Heart right ventricle (tissue), 16 donors: Measurements from ENCODE around the gene ASB5. TPM values are rescaled to one million over a fixed set of nuclear protein-coding genes. Genes with fewer than 3 reads are reported as not detected.

Experiments used
- ATAC-seq, 8 donors: fragments of 200-7000 bp; cut with Tn5 transposase; one replicate each; pipeline ENCODE4 v1.9.1; 2020; ENCODE audit warnings: mild to moderate bottlenecking in 8 of 8, moderate library complexity in 8 of 8, moderate number of reproducible peaks in 1 of 8
- DNase-seq, 2 donors: peaks; one replicate each; pipeline ENCODE4 v3.0.0-alpha.2; 2020
- H3K27ac ChIP-seq, 10 donors: fragments of 200-600 bp; sonication (generic) in 2 of 10; one replicate each; pipeline versions ENCODE4 v1.5.0 to v1.8.0; 2020 to 2022; ENCODE audit warnings: mild to moderate bottlenecking in 3 of 10
- H3K27me3 ChIP-seq, 7 donors: fragments of 200-600 bp; one replicate each; pipeline ENCODE4 v1.8.0; 2021 to 2022; ENCODE audit warnings: mild to moderate bottlenecking in 2 of 7
- H3K36me3 ChIP-seq, 9 donors: fragments of 200-600 bp; sonication (generic) in 1 of 9; one replicate each; pipeline versions ENCODE4 v1.5.0 to v1.8.0; 2020 to 2022; ENCODE audit warnings: mild to moderate bottlenecking in 2 of 9
- H3K4me1 ChIP-seq, 9 donors: fragments of 200-600 bp; sonication (generic) in 1 of 9; one replicate each; pipeline versions ENCODE4 v1.5.0 to v1.8.0; 2020 to 2022; ENCODE audit warnings: mild to moderate bottlenecking in 4 of 9
- H3K4me3 ChIP-seq, 10 donors: fragments of 200-600 bp; sonication (generic) in 2 of 10; one replicate each; pipeline versions ENCODE4 v1.5.0 to v1.8.0; 2020 to 2022; ENCODE audit warnings: mild to moderate bottlenecking in 7 of 10, moderate library complexity in 2 of 10
- H3K9me3 ChIP-seq, 11 donors: fragments of 200-600 bp in 10 of 11; sonication (generic) in 2 of 11; one replicate each; pipeline versions ENCODE4 v1.5.0 to v1.8.0; 2013 to 2022; ENCODE audit warnings: mild to moderate bottlenecking in 2 of 11, control low read depth in 1 of 11, moderate library complexity in 1 of 11
- CTCF ChIP-seq, 9 donors: fragments of 200-600 bp; sonication (generic) in 2 of 9; IDR thresholded peaks; one replicate each; pipeline versions ENCODE4 v1.5.0 to v1.8.0; 2021 to 2022; ENCODE audit warnings: antibody characterized with exemption in 9 of 9, mild to moderate bottlenecking in 5 of 9, moderate library complexity in 1 of 9
- WGBS, 2 donors: extraction: QIAGEN DNeasy Blood & Tissue Kit; methylation state at CpG; one replicate each; pipeline ENCODE4 v1.1.7; 2013; ENCODE audit warnings: inconsistent platforms in 1 of 2; 5-methylcytosine and 5-hydroxymethylcytosine counted together
- intact Hi-C, 10 donors: fragments of 100-400 bp; cut with DNase I; formaldehyde crosslinking; loops; one replicate each; pipeline versions ENCODE4 v1.11.1 to v1.14.2; 2022
- polyA plus RNA-seq, 2 donors: library from polyadenylated mRNA; stranded (reverse); fragments of 200-250 nt; gene quantifications; one replicate each; pipeline ENCODE4 v1.2.3, GENCODE V29; 2013
- total RNA-seq, 10 donors: library from RNA; stranded (reverse); fragmentation: NEBNext Ultra II Directional in 3 of 10; extraction: Animal tissue kit (Norgen Biotek cat#: 25700) in 3 of 10; gene quantifications; one replicate each; pipeline versions ENCODE4 v1.2.1 to v1.2.4, GENCODE V29; 2021 to 2023
- donor health status: Arrhythmogenic right ventricular cardiomyopathy.
- donor health status: ischemic (EF 13 %, LVEDD 7.1; RV severe dilation, severe dysfunction).
- donor health status: healthy with polysubstance abuse.
- donor health status: DM: no; HTN: yes; CAD: no.
- donor health status: DM: no; HTN: no; CAD: no.
- donor health status: ischemic (EF 25% LVEDD 6.9; RV normal size, moderate dysfunction).
- donor health status: ischemic (EF 25% LVEDD 5.7; RV mildly dilated, moderate dysfunction).
- donor health status: healthy.
- donor health status: DM: yes; HTN: yes; CAD: no.
- donor health status: Ischemic cardiomyopathy.
- donor health status: ischemic (EF 35%, LVEDD 5.7; RV mildly dilated, moderate dysfunction).
- donor health status: nonischemic (EF 11% LVEDD 7.7; RV severe dilation, severe dysfunction).
- donor health status: DM: yes; HTN: yes; CAD: no.
- donor health status: PGD.
- donor health status: ischemic (EF 29% LVEDD 5.4; RV normal size, mild dysfunction).
- donor health status: nonischemic (EF 23%, LVEDD 6.1; RV moderate dilation, normal function).

ASB5 gene
- total and polyA plus RNA-seq, 12 donors = 0.95 to 6.5 (median 3.8) TPM

- TF ChIP-seq CTCF (IDR thresholded peaks at IDR 0.05) = no peak
- Histone ChIP-seq H3K27me3 (peaks cover 0 to 6% (median 0%) of the 10 kb centered on the region in 7 donors), H3K36me3 (no peaks in the 10 kb centered on the region), H3K4me3 (no peak overlapping the region), H3K9me3 (no peaks in the 10 kb centered on the region), H3K4me1 (peaks cover 0 to 5% (median 4%) of the 10 kb centered on the region in 9 donors), H3K27ac (no peak overlapping the region)
- WGBS, 2 donors = 80 to 82% methylated on average over 11 of the region's 11 CpGs
- DNase-seq = no peak
- intact Hi-C loops = loop anchor here in 6 of 10 donors (5.0 to 10.0 kb wide), 4 partner anchors 85 to 1125 kb away; partner anchors contain the start of gene SPCS3 (in 1 of the 6)
- ATAC-seq = no peak
Measured at GRCh38 chr4:176189891-176190795, 78.9 kb downstream of the ASB5 start.

- intact Hi-C loops = loop anchor here in 2 of 10 donors (1.0 to 5.0 kb wide), 2 partner anchors 33 to 134 kb away; no protein-coding TSS in a partner anchor
- no peak overlapping the region for H3K4me3 ChIP-seq
Measured at GRCh38 chr4:176188654-176189053, 80.4 kb downstream of the ASB5 start.

GRCh38 chr4:176187624-176188023 is 81.4 kb downstream of the ASB5 start:
- Histone ChIP-seq H3K27ac (no peak overlapping the region), H3K4me3 (no peak overlapping the region), H3K36me3 (no peaks in the 10 kb centered on the region), H3K4me1 (no peaks in the 10 kb centered on the region), H3K27me3 (peaks cover 0 to 6% (median 0%) of the 10 kb centered on the region in 7 donors), H3K9me3 (no peaks in the 10 kb centered on the region)
- WGBS, 2 donors = 66 to 68% methylated on average over 2 of the region's 2 CpGs
- intact Hi-C loops = loop anchor here in 2 of 10 donors (1.0 to 5.0 kb wide), 2 partner anchors 32 to 135 kb away; no protein-coding TSS in a partner anchor
- ATAC-seq (no peak), DNase-seq (no peak)
- TF ChIP-seq CTCF (IDR thresholded peaks at IDR 0.05) = no peak

More at GRCh38 chr4:176188654-176189053, 80.4 kb downstream of the ASB5 start:
- no peak for TF ChIP-seq CTCF (IDR thresholded peaks at IDR 0.05)
- Histone ChIP-seq H3K9me3 (no peaks in the 10 kb centered on the region), H3K36me3 (no peaks in the 10 kb centered on the region), H3K4me1 (no peaks in the 10 kb centered on the region), H3K27ac (no peak overlapping the region), H3K27me3 (peaks cover 0 to 6% (median 0%) of the 10 kb centered on the region in 7 donors)
- no peak for ATAC-seq
- DNase-seq = no peak

GRCh38 chr4:176186671-176187395 is 82.2 kb downstream of the ASB5 start:
- Histone ChIP-seq H3K4me3 (no peak overlapping the region), H3K27ac (no peak overlapping the region), H3K9me3 (no peaks in the 10 kb centered on the region), H3K4me1 (no peaks in the 10 kb centered on the region), H3K27me3 (peaks cover 0 to under 1% (median 0%) of the 10 kb centered on the region in 7 donors), H3K36me3 (no peaks in the 10 kb centered on the region)
- no peak for ATAC-seq
- no peak for DNase-seq
- 71 to 80% methylated on average over 6 of the region's 6 CpGs for WGBS, 2 donors
- intact Hi-C loops = loop anchor here in 1 of 10 donors (5.0 kb wide), 1 partner anchor 135 kb away; no protein-coding TSS in a partner anchor
- TF ChIP-seq CTCF (IDR thresholded peaks at IDR 0.05) = no peak
